ENCODE data around the gene CTIF. TPM values are rescaled to one million over a fixed set of nuclear protein-coding genes. Genes with fewer than 3 reads are reported as not detected.
A peak's percentile ranks its signal among the peaks of the same experiment; 100 is the strongest.

CTIF gene
- total and polyA plus RNA-seq, 5 donors from 2014 or later = 0.23 to 1.8 TPM; not detected in 3

- Mint-ChIP-seq H3K4me3 (no peak overlapping the region), H3K27me3 (no peaks in the 10 kb centered on the region), H3K27ac (peak overlapping the region in 2 of 3 donors; percentile 29 to 63), H3K4me1 (peaks cover 0 to 5% (median 4%) of the 10 kb centered on the region in 4 donors), H3K36me3 (no peaks in the 10 kb centered on the region), H3K9me3 (peaks cover 0 to 1% (median 0%) of the 10 kb centered on the region in 7 donors)
- no peak overlapping the region for H3K27ac ChIP-seq (ENCODE audit: insufficient read depth, low read length, poor library complexity, severe bottlenecking)
- no peaks in the 10 kb centered on the region for H3K4me1 ChIP-seq (ENCODE audit: control insufficient read depth, insufficient read depth, low read length, poor library complexity, severe bottlenecking)
- no peaks in the 10 kb centered on the region for H3K36me3 ChIP-seq (ENCODE audit: control insufficient read depth, insufficient read depth, low read length)
- DNase-seq (no peak), ATAC-seq (ENCODE audit: low read depth in 2 of 2) (no peak)
- no peaks in the 10 kb centered on the region for H3K9me3 ChIP-seq (ENCODE audit: control insufficient read depth in 2 of 2, low read length in 2 of 2)
- H3K27me3 ChIP-seq (ENCODE audit: control insufficient read depth, insufficient read depth, low read length) = no peaks in the 10 kb centered on the region
- H3K4me3 ChIP-seq (ENCODE audit: low read depth, low read length) = no peak overlapping the region
Observed at GRCh38 chr18:48893061-48893607, 354.3 kb downstream of the CTIF start.

GRCh38 chr18:48893608-48894600 lies 355.1 kb downstream of the CTIF start:
- no peak for DNase-seq
- Mint-ChIP-seq H3K27me3 (peaks cover 4% of the 10 kb centered on the region), H3K9me3 (peaks cover 0 to 1% (median 0%) of the 10 kb centered on the region in 7 donors), H3K4me3 (no peak overlapping the region), H3K36me3 (no peaks in the 10 kb centered on the region), H3K4me1 (peaks cover 0 to 5% (median 4%) of the 10 kb centered on the region in 4 donors), H3K27ac (peak overlapping the region in 2 of 3 donors; percentile 29 to 63)
- Histone ChIP-seq H3K36me3 (ENCODE audit: control insufficient read depth, insufficient read depth, low read length) (no peaks in the 10 kb centered on the region), H3K27ac (ENCODE audit: insufficient read depth, low read length, poor library complexity, severe bottlenecking) (no peak overlapping the region), H3K27me3 (ENCODE audit: control insufficient read depth, insufficient read depth, low read length) (no peaks in the 10 kb centered on the region), H3K4me1 (ENCODE audit: control insufficient read depth, insufficient read depth, low read length, poor library complexity, severe bottlenecking) (no peaks in the 10 kb centered on the region), H3K4me3 (ENCODE audit: low read depth, low read length) (no peak overlapping the region), H3K9me3 (ENCODE audit: control insufficient read depth in 2 of 2, low read length in 2 of 2) (no peaks in the 10 kb centered on the region)
- ATAC-seq (ENCODE audit: low read depth in 2 of 2) = no peak

DNA sequence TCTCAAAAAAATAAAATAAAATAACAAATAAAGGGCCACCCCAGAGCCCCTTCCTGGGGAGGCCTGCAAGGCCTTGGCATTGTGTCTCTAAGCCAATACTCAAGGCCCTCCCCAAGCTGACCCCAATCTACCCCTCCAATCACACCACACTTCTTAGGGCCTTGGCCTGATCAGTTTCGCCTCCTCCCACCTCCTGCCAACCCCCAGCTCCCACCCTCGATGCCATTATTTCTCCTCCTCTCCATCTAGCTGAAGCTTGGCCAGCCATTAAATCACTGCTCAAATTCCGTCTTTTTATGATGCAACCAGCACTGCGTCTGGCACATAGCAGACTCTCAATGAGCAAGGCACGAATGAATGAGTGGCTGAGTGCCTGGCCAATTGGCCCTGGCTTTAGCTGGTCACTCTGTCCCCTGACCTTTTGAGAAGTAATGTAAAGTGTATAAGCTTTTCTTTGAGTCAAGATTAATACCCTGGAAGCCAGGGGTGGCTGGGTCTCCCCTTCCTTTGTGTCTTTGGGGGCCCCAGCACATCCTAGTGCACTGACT lies 356.0 kb downstream of the CTIF start:
- H3K4me3 ChIP-seq (ENCODE audit: low read depth, low read length) = no peak overlapping the region
- Mint-ChIP-seq H3K36me3 (no peaks in the 10 kb centered on the region), H3K27ac (peak overlapping the region in 1 of 3 donors; percentile 45), H3K4me1 (peaks cover 0 to 7% (median 5%) of the 10 kb centered on the region in 4 donors), H3K4me3 (no peak overlapping the region), H3K9me3 (peaks cover 0 to 6% (median 1%) of the 10 kb centered on the region in 7 donors), H3K27me3 (peaks cover 4% of the 10 kb centered on the region)
- H3K27ac ChIP-seq (ENCODE audit: insufficient read depth, low read length, poor library complexity, severe bottlenecking) = no peak overlapping the region
- no peaks in the 10 kb centered on the region for H3K27me3 ChIP-seq (ENCODE audit: control insufficient read depth, insufficient read depth, low read length)
- no peaks in the 10 kb centered on the region for H3K9me3 ChIP-seq (ENCODE audit: control insufficient read depth in 2 of 2, low read length in 2 of 2)
- no peaks in the 10 kb centered on the region for H3K4me1 ChIP-seq (ENCODE audit: control insufficient read depth, insufficient read depth, low read length, poor library complexity, severe bottlenecking)
- no peak for DNase-seq
- ATAC-seq (ENCODE audit: low read depth in 2 of 2) = no peak
- no peaks in the 10 kb centered on the region for H3K36me3 ChIP-seq (ENCODE audit: control insufficient read depth, insufficient read depth, low read length)

DNA sequence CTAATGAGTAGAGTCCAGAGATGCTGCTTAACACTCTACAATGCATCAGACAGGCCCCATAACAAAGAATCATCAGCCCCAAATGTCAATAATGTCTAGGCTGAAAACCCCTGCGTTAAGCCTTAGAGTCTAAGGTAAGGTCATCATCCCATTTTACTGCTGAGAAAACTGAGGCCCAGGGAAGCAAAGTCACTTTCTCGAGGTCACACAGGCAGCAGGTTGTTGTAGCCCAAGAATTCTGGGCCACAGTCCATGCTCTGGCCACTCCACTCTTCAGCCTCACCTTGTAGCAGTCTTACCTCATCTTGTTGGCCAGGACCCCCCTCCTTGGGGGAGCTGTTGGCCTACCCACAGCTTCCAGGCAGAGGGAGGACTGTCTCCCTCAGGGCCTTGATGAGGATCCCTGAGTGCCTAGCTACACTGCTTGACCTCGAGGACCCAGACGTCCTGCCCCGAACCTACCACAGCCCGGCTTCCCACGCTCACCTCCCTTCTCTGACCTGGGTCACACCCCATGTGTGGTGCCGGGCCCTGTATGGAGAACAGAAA lies 357.6 kb downstream of the CTIF start:
- no peak overlapping the region for H3K4me3 ChIP-seq (ENCODE audit: low read depth, low read length)
- H3K27ac ChIP-seq (ENCODE audit: insufficient read depth, low read length, poor library complexity, severe bottlenecking) = no peak overlapping the region
- no peak for ATAC-seq (ENCODE audit: low read depth in 2 of 2)
- no peaks in the 10 kb centered on the region for H3K27me3 ChIP-seq (ENCODE audit: control insufficient read depth, insufficient read depth, low read length)
- no peaks in the 10 kb centered on the region for H3K4me1 ChIP-seq (ENCODE audit: control insufficient read depth, insufficient read depth, low read length, poor library complexity, severe bottlenecking)
- H3K36me3 ChIP-seq (ENCODE audit: control insufficient read depth, insufficient read depth, low read length) = no peaks in the 10 kb centered on the region
- Mint-ChIP-seq H3K27me3 (peaks cover 4% of the 10 kb centered on the region), H3K4me3 (peak overlapping the region in 1 of 4 donors; percentile 52), H3K9me3 (peaks cover 0 to 6% (median 2%) of the 10 kb centered on the region in 7 donors), H3K36me3 (no peaks in the 10 kb centered on the region), H3K27ac (peak overlapping the region in 2 of 3 donors; percentile 42 to 50), H3K4me1 (peaks cover 0 to 11% (median 7%) of the 10 kb centered on the region in 4 donors)
- H3K9me3 ChIP-seq (ENCODE audit: control insufficient read depth in 2 of 2, low read length in 2 of 2) = no peaks in the 10 kb centered on the region
- DNase-seq = no peak

- Mint-ChIP-seq H3K4me3 (peak overlapping the region in 1 of 4 donors; percentile 52), H3K36me3 (no peaks in the 10 kb centered on the region), H3K9me3 (peaks cover 0 to 6% (median 2%) of the 10 kb centered on the region in 7 donors), H3K27ac (peak overlapping the region in 2 of 3 donors; percentile 42 to 50), H3K27me3 (peaks cover 4% of the 10 kb centered on the region), H3K4me1 (peaks cover 0 to 11% (median 7%) of the 10 kb centered on the region in 4 donors)
- H3K9me3 ChIP-seq (ENCODE audit: control insufficient read depth in 2 of 2, low read length in 2 of 2) = no peaks in the 10 kb centered on the region
- H3K36me3 ChIP-seq (ENCODE audit: control insufficient read depth, insufficient read depth, low read length) = no peaks in the 10 kb centered on the region
- DNase-seq (no peak), ATAC-seq (ENCODE audit: low read depth in 2 of 2) (peak; percentile 43 to 62)
- H3K4me3 ChIP-seq (ENCODE audit: low read depth, low read length) = no peak overlapping the region
- no peaks in the 10 kb centered on the region for H3K27me3 ChIP-seq (ENCODE audit: control insufficient read depth, insufficient read depth, low read length)
- no peaks in the 10 kb centered on the region for H3K4me1 ChIP-seq (ENCODE audit: control insufficient read depth, insufficient read depth, low read length, poor library complexity, severe bottlenecking)
- H3K27ac ChIP-seq (ENCODE audit: insufficient read depth, low read length, poor library complexity, severe bottlenecking) = no peak overlapping the region
Observed at GRCh38 chr18:48896875-48897511, 358.2 kb downstream of the CTIF start.

DNA sequence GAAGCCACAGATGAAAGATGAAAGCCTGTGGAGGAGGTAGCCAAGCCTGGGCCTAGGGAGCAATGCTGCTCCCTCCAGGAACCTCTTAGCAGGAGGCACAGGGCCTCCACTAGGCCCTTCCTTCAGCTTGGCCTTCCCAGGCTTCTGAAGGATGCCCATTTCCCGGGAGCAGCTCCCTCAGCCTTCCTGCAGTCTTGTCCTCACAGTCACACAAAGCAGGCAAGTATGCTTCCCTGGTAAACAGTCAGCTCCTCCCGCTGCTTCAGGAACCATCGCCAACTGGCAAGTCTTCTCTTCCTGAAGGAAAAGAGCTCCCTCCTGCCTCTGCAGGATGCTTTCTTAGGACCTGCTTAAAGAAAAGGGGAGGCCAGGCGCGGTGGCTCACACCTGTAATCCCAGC lies 358.7 kb downstream of the CTIF start:
- Histone ChIP-seq H3K4me1 (ENCODE audit: control insufficient read depth, insufficient read depth, low read length, poor library complexity, severe bottlenecking) (no peaks in the 10 kb centered on the region), H3K27ac (ENCODE audit: insufficient read depth, low read length, poor library complexity, severe bottlenecking) (no peak overlapping the region), H3K4me3 (ENCODE audit: low read depth, low read length) (no peak overlapping the region), H3K27me3 (ENCODE audit: control insufficient read depth, insufficient read depth, low read length) (no peaks in the 10 kb centered on the region), H3K9me3 (ENCODE audit: control insufficient read depth in 2 of 2, low read length in 2 of 2) (no peaks in the 10 kb centered on the region), H3K36me3 (ENCODE audit: control insufficient read depth, insufficient read depth, low read length) (no peaks in the 10 kb centered on the region)
- peaks cover 0 to 6% (median 2%) of the 10 kb centered on the region in 7 donors for H3K9me3 Mint-ChIP-seq
- no peak for ATAC-seq (ENCODE audit: low read depth in 2 of 2)
- H3K36me3 Mint-ChIP-seq = no peaks in the 10 kb centered on the region
- H3K27me3 Mint-ChIP-seq = peaks cover 4% of the 10 kb centered on the region
- no peak overlapping the region for H3K27ac Mint-ChIP-seq
- DNase-seq = no peak
- no peak overlapping the region for H3K4me3 Mint-ChIP-seq
- H3K4me1 Mint-ChIP-seq = peaks cover 0 to 11% (median 7%) of the 10 kb centered on the region in 4 donors

DNA sequence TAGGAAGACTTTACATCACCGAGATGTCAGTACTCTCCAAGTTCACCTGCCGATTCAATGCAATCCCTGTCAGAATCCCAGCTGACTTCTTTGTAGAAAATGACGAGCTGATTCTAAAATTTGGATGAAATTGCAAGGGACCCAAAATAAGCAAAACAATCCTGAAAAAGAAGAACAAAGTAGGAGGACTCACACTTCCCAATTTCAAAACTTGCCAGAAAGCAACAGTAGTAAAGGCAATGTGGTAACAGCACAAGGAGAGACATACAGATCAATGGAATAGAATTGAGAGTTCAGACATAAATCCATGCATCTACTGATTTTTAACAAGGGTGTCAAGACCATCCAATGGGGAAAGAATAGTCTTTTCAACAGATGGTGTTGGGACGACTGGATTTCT lies 359.7 kb downstream of the CTIF start:
- no peaks in the 10 kb centered on the region for H3K36me3 Mint-ChIP-seq
- no peak overlapping the region for H3K27ac Mint-ChIP-seq
- H3K27me3 ChIP-seq (ENCODE audit: control insufficient read depth, insufficient read depth, low read length) = no peaks in the 10 kb centered on the region
- H3K4me1 Mint-ChIP-seq = peaks cover 0 to 11% (median 7%) of the 10 kb centered on the region in 4 donors
- no peak overlapping the region for H3K4me3 ChIP-seq (ENCODE audit: low read depth, low read length)
- no peak overlapping the region for H3K4me3 Mint-ChIP-seq
- no peak overlapping the region for H3K27ac ChIP-seq (ENCODE audit: insufficient read depth, low read length, poor library complexity, severe bottlenecking)
- H3K4me1 ChIP-seq (ENCODE audit: control insufficient read depth, insufficient read depth, low read length, poor library complexity, severe bottlenecking) = no peaks in the 10 kb centered on the region
- no peaks in the 10 kb centered on the region for H3K36me3 ChIP-seq (ENCODE audit: control insufficient read depth, insufficient read depth, low read length)
- peaks cover 4% of the 10 kb centered on the region for H3K27me3 Mint-ChIP-seq
- peaks cover 0 to 6% (median 2%) of the 10 kb centered on the region in 7 donors for H3K9me3 Mint-ChIP-seq
- ATAC-seq (ENCODE audit: low read depth in 2 of 2) (no peak), DNase-seq (no peak)
- H3K9me3 ChIP-seq (ENCODE audit: control insufficient read depth in 2 of 2, low read length in 2 of 2) = no peaks in the 10 kb centered on the region
